ENCODE data around the gene PCDHGB1.
"Not testable (repeated sequence)": the region's sequence is repeated elsewhere in the genome, so short reads cannot be mapped to it uniquely, and the experiment has no call there.

DNA sequence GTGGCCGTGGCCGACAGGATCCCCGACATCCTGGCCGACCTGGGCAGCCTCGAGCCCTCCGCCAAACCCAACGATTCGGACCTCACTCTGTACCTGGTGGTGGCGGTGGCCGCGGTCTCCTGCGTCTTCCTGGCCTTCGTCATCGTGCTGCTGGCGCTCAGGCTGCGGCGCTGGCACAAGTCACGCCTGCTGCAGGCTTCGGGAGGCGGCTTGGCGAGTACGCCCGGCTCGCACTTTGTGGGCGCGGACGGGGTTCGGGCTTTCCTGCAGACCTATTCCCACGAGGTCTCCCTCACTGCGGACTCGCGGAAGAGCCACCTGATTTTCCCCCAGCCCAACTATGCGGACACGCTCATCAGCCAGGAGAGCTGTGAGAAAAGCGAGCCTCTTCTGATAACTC, 3.9 kb upstream of the PCDHGB1 start:
- TF ChIP-seq, protein P1, sequence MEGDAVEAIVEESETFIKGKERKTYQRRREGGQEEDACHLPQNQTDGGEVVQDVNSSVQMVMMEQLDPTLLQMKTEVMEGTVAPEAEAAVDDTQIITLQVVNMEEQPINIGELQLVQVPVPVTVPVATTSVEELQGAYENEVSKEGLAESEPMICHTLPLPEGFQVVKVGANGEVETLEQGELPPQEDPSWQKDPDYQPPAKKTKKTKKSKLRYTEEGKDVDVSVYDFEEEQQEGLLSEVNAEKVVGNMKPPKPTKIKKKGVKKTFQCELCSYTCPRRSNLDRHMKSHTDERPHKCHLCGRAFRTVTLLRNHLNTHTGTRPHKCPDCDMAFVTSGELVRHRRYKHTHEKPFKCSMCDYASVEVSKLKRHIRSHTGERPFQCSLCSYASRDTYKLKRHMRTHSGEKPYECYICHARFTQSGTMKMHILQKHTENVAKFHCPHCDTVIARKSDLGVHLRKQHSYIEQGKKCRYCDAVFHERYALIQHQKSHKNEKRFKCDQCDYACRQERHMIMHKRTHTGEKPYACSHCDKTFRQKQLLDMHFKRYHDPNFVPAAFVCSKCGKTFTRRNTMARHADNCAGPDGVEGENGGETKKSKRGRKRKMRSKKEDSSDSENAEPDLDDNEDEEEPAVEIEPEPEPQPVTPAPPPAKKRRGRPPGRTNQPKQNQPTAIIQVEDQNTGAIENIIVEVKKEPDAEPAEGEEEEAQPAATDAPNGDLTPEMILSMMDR (IDR thresholded peaks at IDR 0.05) = not testable (repeated sequence)
- not testable (repeated sequence) for TF ChIP-seq ZFX (IDR thresholded peaks at IDR 0.05; ENCODE audit: borderline replicate concordance)
